SK-N-SH (cell line): ENCODE measurements around the gene C8G.

Experiments used
- CTCF ChIP-seq: fragments of 200-600 bp; sonication (generic); IDR thresholded peaks from 2 replicates; pipeline ENCODE4 v1.6.1; 2017; ENCODE audit warnings: antibody characterized with exemption, mild to moderate bottlenecking, moderate library complexity
- EP300 ChIP-seq, 2 experiments: IDR thresholded peaks; 2 replicates each; pipeline versions ENCODE4 v1.4.0 to v1.6.1; 2012; ENCODE audit warnings: borderline replicate concordance in 1 of 2, low read depth in 1 of 2, low read length in 1 of 2
- MAX ChIP-seq: IDR thresholded peaks from 2 replicates; pipeline ENCODE4 v1.4.0; 2012; ENCODE audit warnings: low read depth
- POLR2AphosphoS5 ChIP-seq: IDR thresholded peaks from 2 replicates; pipeline ENCODE4 v1.6.1; 2012; ENCODE audit warnings: low read depth, low read length
- RCOR1 ChIP-seq: fragments of 150-350 bp; IDR thresholded peaks from 2 replicates; pipeline ENCODE4 v1.6.1; 2017; ENCODE audit warnings: antibody characterized with exemption, low read length
- REST ChIP-seq: IDR thresholded peaks from 2 replicates; pipeline ENCODE4 v1.6.1; 2012; ENCODE audit warnings: mild to moderate bottlenecking, low read depth, low read length, moderate library complexity
- TCF12 ChIP-seq: IDR thresholded peaks from 2 replicates; pipeline ENCODE4 v1.4.0; 2012
- USF2 ChIP-seq: fragments of 150-350 bp; IDR thresholded peaks from 2 replicates; pipeline ENCODE4 v1.6.1; 2017; ENCODE audit warnings: antibody characterized with exemption, low read length, low read depth, borderline replicate concordance
- YY1 ChIP-seq: IDR thresholded peaks from 2 replicates; pipeline ENCODE4 v1.4.0; 2012; ENCODE audit warnings: low read depth, mild to moderate bottlenecking

GRCh38 chr9:136941231-136942111, 3.6 kb upstream of the C8G start:
- no peak for TF ChIP-seq CTCF
- no peak for TF ChIP-seq REST
- no peak for TF ChIP-seq POLR2AphosphoS5
- TF ChIP-seq RCOR1 = no peak
- no peak for TF ChIP-seq USF2
- no peak for TF ChIP-seq YY1
- no peak for TF ChIP-seq EP300 (IDR thresholded peaks at IDR 0.05; ENCODE audit: borderline replicate concordance in 1 of 2, low read depth in 1 of 2, low read length in 1 of 2)
- no peak for TF ChIP-seq MAX
- no peak for TF ChIP-seq TCF12
